Effector CD4-positive, alpha-beta T cell (primary cell): ENCODE results near the gene CRYGS.
"Not testable (repeated sequence)": the region's sequence is repeated elsewhere in the genome, so short reads cannot be mapped to it uniquely, and the experiment has no call there.

ENCODE experiments used
- DNase-seq: peaks from one replicate; pipeline ENCODE4 v3.0.0-alpha.2; 2020
- total RNA-seq: gene quantifications from one replicate; lab custom pipeline; 2026; lab: John Stamatoyannopoulos, UW

The CRYGS gene
- total RNA-seq: 3.0 reads per million, percentile 10 among the genes with 10 or more reads in this experiment

DNA sequence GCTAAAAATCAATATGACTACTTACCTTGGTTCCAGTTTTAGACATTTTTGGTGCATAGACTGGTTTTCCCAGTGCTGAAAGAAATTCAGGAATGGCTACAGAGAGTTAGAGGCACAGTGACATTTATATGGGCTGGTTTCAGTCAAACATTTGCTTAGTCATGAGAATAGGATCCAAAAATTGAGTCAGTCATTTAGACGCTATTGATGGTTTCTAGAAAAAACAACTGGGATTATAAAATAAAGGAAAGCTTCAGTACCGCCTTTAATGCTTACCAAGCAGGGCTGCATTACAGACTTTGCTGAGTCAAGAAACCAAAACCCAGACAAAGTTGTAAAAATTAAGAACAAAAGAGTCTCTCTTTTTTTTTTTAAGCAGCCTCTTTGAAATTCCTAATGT, at the start of gene CRYGS:
Gene CRYGS (minus strand): TSS at position 100 of the 400 bp plus-strand sequence. CDS start 54 bp downstream, at position 46.
- no peak for DNase-seq

DNA sequence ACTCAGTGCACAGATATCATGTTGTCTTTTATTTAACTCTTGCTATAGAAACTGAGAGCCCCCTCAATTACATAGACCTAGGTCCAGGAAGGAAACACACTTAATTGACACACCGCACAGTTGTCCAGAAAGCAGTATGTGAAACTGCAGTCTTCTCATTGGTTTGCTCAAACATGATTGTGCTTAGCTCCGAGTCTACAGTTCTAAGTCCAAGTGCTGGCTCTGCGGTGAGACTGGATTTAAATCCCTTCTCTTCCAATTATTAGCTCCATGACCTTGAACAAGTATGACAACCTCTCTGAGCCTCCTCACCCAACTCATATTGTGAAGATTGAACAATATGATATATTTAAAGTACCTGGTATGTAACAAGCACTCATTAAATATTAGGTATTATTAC, 49.7 kb upstream of the CRYGS start:
- DNase-seq: no peak

DNA sequence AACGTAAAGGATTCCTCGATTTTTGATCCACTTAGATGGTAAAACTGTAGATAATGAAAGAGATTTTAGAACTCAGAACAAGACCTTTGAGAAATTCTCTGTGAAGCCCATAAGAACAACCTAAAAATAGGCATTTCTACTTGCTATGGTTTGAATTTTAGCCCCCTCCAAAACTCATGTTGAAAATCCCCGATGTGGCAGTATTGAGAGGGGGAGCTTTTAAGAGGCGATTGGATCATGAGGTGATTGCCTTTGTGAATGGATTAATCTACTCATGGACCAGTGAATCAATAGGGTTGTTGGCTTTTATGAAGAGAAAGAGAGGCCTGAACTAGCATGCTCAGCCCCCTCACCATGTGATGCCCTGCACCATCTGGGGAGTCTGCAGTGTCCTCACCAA, 48.5 kb upstream of the CRYGS start:
- no peak for DNase-seq

DNA sequence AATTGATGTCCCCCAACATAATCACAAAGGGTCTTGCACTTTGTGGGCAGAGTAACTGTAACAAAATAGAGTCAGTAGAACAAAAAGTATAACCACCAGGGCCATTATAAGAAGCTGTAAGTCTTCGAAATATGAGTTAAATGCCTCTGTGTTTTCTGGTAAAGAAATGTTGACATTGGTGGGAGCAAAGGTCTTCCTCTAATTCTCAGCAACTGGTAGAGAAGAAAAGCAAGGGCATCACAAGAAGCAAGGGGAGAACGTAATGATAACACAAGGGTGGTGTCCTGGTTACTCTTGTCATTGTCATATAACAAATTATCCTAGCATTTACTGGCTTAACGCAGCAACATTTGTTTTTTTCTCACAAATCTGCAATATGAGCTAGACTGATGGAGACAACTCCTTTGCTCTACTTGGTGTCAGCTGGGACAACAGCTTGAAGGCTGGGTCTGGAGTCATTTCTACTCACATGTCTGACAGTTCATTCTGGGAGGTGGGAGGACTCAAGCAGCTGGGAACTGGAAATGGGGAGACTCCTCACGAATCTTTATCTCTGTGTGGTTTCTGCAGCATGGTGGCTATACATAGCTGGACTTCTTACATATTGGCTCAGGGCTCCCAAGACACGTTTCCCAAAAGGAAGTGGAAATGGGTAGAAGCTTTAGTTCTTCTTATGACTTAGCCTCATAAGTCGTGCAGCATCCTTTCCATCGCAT, 46.6 kb upstream of the CRYGS start:
- DNase-seq: no peak

DNA sequence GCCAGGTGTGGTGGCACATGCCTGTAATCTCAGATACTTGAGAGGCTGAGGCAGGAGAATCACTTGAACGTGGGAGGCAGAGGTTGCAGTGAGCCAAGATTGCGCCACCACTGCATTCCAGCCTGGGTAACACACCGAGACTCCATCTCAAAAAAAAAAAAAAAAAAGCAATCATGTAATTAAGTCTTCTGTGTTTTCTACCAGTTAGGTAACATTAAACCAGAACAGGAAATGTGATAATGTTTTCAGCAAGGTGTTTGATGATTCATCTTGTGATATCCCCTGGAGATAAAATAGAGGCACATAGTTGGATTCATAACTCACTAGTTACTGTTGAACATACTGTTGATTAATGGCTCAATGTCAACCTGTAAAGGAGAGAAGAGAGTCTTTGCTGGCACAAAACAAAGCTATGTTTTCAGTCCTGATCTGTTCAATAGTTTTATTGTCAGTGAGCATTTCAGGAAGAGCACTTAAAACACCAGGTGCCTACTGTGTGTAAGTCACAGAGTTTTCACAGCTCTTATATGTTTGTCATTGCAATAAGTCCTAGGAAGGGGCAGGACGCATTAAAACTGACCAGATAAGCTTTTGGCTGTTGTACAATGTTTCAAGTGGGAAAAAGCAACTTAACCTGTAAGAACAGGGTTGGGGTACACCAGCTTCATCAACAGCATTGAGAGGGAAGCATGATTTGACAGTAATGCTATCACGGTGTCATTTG, 45.8 kb upstream of the CRYGS start:
- no peak for DNase-seq

DNA sequence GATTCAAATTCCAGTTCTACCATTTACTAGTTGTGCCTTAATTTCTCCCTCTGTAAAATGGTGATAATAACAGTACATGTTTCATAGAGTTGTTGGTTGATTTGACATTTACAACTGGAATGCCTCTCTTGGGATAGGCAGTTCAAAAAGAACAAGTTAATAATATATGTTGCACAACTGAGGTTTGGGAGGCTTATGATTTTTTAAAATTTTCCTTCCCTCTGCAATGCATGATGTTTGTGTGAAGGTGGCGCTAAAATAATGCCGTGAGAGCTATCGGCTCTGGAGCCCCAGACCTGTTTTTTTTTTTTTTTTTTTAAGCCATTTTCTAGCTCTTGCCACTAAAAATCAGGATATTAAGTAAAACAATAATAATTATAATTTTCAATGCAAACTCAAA, 44.9 kb upstream of the CRYGS start:
- DNase-seq: no peak

DNA sequence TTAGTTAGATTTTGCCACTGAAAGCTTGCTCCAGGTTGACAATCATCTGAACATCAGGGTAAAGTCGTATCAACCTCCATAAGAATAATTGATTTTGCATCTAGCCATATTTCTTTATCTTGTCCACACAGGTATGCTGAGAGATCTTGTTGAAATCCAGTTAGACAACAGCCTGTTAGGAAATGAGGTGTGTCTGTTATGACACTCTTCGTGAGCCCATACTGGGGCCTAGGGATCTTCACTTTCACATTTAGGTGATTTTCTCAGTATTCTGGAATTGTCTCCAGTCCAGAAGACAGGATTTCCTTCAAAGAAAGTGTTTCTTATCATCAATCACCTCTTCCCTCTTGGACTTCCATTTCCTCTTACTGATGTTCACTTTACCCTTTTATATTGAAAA, 44.5 kb upstream of the CRYGS start:
- DNase-seq: no peak

DNA sequence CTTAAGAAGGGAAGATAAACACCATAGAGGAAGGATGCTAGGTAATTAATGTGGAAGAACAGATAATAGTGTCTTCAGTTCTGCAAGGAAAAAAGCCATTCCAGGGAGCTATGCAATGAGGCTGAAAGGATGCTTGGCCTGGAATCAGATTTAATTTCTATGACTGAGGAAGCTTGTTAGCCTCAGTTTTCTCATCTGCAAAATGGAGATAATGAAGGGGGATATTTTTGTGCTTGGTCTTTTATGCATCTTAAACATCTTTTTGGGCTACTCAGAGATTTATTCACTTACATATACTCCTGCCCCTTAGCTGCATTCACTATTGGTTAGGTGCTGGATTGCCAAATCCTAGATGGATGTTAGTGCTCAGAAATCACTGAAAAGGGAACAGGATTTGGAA, 43.0 kb upstream of the CRYGS start:
- DNase-seq: no peak

DNA sequence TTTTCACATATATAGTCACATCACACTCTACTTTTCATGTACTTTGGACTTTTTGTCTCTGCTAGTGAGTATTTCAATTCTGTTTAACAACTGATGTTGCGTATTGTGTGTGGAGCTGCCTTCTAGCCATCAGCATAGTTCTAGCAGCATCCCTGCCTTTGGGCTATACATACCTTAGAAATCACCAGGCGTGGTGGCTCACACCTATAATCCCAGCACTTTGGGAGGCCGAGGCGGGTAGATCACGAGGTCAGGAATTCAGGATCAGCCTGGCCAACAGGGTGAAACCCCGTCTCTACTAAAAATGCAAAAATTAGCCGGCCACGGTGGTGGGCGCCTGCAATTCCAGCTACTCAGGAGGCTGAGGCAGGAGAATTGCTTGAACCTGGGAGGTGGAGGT, 42.1 kb upstream of the CRYGS start:
- not testable (repeated sequence) for DNase-seq

DNA sequence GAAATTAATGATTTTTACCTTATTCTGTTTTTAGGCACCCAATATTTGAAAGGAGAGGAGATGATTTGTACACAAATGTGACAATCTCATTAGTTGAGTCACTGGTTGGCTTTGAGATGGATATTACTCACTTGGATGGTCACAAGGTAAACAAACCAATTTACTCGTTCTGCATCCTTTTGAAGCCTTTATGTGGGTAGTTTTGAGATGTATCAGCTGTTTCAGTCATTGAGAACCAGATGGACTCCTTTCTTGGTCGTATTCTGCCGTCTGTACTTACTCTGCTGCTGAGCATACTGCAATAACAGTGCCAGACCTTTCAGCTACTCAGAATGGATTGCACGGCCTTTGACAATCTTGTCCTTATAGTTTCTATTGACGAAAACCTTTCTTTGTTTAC, 39.7 kb upstream of the CRYGS start:
- no peak for DNase-seq

DNA sequence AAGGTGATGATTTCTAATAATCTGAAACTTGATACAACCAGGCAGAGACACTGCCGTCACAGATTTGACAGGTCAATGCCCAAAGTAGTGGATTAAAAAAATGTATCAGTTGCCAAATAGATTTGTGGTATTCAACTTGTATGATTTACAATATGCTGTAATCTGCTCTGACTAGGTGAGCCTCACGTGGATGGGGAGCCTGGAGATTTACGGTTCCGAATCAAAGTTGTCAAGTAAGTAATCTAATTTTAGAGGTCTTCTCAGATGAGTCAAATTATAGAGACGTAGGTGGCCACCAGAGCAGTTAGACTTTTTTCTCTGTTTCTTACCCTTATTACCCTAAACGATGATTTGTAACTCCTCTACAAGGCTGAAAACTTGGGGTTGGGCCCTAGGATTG, 38.4 kb upstream of the CRYGS start:
- DNase-seq: no peak

DNA sequence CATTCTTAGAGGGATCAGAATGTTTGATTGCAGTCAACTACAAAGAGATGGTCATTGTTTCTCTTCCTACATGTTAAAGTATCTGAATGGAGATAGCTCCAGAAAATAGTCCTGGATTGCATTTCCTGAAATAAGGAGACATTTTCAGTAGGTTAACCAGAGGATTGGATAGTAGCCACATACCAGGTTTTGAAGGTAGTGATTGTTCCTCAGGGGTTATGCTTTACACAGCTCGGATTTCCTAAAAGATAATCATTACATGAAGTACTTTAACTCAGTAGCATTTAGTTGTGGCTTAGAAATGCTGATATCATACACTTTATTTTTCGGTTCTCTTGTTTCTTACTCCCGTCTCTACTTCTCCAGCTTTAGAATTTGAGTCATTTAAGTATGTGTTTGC, 36.6 kb upstream of the CRYGS start:
- DNase-seq: no peak

DNA sequence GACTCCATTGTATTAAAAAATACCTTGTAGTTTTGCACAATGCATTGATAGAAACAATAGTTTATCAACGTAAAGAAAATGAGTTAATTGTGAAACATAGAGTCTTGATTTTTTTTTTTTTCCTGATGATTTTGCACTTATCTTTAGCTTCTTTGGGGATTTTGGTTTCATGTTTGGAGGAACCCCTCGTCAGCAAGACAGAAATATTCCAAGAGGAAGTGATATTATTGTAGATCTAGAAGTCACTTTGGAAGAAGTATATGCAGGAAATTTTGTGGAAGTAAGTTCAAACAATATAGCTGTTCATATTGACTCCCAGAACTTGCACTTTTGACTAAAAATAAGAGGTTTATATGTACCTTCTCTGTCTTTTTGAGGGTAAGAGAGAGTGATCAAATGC, 33.3 kb upstream of the CRYGS start:
- no peak for DNase-seq

DNA sequence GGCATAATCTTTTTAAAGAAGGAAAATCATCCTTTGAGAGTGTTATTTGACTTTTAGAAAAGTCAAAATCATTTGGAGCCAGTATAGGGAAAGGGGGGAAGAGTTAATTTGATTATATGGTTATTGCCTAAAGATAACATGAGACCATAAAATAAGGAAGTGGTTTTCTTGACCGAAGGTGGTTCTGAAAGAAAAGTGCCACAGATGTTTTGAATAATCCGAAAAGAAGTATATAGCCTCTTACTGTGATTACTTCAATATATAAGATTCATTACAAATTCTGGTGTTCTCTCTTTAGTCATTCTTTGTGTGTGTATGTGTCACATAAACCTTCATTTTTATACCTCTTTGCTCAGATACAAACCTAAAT, 27.4 kb upstream of the CRYGS start:
- no peak for DNase-seq

DNA sequence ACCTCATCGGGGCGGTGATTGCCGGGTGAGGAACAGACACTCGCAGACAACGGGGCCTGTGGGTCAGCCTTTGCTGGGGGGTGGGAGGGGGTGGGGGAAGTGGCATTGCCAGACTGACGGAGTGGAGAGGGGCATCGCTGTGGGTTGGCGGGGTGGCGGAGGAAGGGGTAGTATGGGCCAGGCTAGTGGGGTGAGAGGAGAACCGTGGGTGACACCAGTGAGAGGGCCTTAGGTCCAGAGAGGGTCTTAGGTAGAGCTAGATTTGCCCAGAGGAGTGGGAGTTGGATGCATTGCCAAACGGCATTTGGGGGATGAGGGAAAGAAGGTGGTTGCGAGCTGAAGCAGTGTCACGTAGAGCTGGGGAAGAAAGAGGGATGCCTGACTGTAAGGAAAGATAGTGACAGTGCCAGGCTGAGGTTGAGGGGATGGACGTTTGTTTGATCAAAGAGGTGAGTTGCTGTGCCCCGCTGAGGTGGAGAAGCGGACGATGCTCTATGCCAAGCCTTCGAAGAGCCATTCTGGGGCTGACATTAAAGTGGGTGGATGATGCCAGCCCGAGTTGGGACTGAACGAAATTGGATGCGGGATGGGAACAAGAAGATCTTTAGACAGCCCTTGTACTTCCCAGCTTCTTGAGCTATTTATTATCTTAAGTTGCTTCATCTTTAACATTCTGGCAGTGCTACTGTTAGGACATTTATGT, 26.9 kb upstream of the CRYGS start:
- no peak for DNase-seq

DNA sequence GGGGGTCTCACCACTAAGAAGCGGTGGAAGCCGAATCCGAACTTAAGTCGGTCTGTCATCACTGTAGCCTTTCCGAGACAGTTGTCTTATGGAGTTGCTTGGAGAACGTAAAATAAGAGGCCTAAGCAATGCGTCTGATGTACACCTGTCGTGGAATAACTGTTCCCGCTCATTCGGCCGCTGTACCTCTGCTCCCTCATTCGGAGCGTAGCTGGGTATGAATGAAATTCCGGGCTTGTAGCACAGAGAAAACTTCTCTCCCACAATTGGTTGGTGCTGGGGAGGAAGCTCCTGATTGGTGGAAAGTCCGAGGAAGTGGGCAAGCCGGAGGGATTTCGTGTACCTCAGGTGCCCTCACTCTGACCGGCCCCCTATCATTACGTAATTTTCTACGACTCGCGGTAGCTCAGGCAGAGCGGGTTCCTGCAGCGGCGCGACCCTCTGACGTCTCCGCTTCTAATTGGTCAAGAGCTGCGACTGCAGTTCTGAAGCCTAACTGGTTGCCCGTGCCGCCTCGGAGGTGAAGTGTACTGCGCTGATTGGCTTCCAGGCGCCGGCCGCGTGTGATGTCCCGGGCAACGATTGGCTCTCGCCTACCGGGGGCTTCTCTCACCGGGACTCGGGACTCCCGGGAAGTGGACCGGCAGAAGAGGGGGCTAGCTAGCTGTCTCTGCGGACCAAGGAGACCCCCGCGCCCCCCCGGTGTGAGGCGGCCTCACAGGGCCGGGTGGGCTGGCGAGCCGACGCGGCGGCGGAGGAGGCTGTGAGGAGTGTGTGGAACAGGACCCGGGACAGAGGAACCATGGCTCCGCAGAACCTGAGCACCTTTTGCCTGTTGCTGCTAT, 26.1 kb upstream of the CRYGS start, which contains the start of gene DNAJB11:
Gene DNAJB11 (plus strand): TSS at position 625 of the 845 bp plus-strand sequence. CDS start 178 bp downstream, at position 803.
- peak; percentile 99 for DNase-seq

DNA sequence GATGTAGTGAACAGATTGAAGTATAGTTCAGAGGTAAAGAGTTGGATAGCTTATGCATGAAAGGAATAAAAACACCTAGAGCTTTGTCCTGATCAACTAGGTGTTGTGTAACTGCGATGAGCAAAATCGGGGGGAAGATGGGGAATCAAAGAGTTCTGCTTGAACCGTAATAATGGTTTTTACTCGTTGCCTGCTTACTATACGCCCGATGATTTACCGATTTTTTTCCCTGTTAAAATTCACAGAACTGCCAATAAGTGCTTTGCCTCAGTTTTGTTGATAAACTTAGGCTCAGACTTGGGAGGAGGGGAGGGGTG, 25.6 kb upstream of the CRYGS start:
- no peak for DNase-seq

DNA sequence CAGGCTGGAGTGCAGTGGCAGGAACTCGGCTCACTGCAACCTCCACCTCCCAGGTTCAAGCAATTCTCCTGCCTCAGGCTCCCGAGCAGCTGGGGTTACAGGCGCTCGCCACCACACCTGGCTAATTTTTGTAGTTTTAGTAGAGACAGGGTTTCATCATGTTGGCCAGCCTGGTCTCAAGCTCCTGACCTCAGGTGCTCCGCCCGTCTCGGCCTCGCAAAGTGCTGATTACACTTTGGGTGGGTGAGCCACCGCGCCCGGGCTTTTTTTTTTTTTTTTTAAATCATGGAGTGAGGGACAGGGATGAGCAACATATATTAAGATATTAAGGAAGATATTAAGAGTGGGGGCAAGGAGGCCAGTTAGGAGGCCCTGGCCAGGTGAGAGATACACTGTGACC, 25.2 kb upstream of the CRYGS start:
- not testable (repeated sequence) for DNase-seq

DNA sequence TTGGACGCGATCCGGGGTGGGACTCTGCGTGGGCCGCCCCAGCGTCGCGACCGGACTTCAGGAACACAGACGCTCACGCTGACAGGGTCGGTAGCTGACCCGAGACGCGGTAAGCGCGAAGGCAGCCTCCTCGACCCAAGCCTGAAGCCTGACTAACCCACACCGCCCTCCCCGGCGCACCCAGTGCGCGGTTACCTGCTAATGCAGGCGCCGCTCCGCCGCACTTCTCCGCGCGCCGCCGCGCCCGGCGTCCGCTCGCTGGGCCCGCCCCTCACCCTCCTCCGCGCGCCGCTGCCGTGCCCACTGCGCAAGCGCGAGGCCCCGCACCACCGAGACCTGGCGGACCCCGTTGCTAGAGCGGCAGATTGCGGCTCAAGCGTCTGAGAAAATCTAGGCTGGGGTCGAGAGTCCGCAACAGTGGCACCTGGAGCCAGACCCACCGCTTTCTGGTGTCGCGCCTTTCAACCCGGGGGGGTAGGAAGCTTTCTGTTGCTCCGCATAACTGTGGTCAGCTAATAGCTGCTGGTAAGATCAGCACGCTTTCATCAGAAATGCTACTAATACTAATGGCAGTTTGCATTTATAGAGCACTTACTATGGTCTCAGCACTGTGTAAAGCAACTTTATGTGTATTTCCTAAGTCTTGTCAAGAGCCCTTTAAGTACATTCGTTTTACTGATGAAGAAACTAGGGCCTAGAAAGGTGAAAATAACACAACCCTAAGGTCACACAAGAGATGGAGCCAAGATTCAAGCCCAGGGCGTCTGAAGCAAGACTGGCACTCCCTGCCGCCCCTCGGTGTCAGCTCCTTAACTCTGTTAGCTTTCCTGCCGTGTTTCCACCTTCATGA, 23.1 kb upstream of the CRYGS start, which contains the start of gene TBCCD1:
Gene TBCCD1 (minus strand): TSS at position 268 of the 850 bp plus-strand sequence. CDS start 3,010 bp downstream, outside the sequence.
- peak; percentile 91 for DNase-seq

DNA sequence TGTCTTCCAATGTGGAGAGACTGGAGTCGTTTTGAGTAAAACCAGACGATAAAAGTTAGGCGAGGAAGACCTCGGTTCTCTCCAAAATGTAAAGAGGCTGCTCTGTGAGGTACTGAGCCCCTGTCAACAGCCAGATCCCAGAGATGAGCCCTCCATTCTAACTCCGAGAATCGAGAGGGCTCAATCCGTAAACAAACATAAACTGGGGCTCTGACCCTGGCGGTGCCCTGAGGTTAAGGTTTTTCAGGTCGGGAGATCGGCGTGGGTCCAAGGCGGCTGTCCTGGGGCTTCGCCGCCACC, 22.5 kb upstream of the CRYGS start:
- DNase-seq: no peak

DNA sequence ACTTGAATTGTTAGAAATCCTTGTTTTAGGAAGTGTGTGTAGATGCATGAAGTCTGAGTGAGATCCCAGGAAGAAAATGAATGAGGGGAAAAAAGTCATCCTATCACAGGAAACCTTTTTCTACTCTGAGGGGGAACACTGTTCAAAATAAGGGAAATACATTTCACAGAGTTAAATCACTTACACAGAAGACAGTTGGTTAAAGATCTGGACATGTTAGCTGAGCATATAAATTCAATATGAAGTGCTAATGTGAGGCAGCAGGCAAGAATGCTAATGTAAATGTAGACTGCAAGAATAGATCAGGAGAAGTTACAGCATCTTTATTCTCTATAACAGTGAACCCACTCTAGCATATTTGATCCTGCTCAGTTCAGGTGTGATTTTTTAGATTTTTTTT, 20.4 kb upstream of the CRYGS start:
- DNase-seq: no peak

DNA sequence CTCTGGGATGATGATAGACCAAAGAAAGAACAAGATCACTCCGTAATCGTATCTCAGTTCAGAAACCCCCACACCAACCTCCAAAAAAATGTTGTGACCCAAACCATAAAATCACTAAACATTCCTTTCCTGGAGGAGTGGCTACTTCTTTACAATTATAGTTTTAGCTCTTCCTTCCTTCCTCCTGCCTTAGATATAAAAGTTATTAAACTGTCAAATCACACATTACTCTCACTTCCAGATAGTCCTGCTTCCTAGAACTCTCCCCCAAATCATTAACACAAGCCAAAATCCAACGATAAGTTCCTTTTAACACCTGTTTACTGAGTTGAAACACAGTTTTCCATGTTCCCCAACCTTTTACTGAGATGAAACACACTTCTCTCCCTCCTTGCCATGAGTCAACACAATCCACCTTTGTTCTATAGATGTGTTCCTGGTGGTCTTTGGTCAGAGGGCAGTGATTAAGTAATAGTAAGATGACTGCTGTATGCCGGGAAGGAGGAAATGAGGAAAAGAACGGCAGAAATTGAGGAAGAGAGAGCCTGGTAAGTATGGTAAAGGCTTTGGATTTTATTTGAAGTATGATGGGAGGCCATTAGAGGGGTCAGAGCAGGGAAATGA, 8.3 kb upstream of the CRYGS start:
- DNase-seq: no peak
